ENCODE measurements around the gene SH3GL3. TPM values are rescaled to one million over a fixed set of nuclear protein-coding genes. Genes with fewer than 3 reads are reported as not detected.

Gene SH3GL3
- total and polyA plus RNA-seq, 2 of the 13 experiments (the other 11 are each of a cell fraction or from before 2014, with no cell fraction given), result not detected

GRCh38 chr15:83510001-83510400 lies 62.9 kb downstream of the SH3GL3 start:
- no TSS peak for BruUV-seq (replicated peaks)
- H2AFZ ChIP-seq (ENCODE audit: low read length), result no peak overlapping the region
- H3K9me3 ChIP-seq (ENCODE audit: low read length), result no peaks in the 10 kb centered on the region
- TF ChIP-seq GABPB1 (CRISPR knock-in tag; IDR thresholded peaks at IDR 0.05), result no peak
- no peak for TF ChIP-seq TOE1 (CRISPR knock-in tag; IDR thresholded peaks at IDR 0.05)
- TF ChIP-seq NR1H2 (CRISPR knock-in tag; IDR thresholded peaks at IDR 0.05; ENCODE audit: borderline replicate concordance, low read depth), result no peak
- TF ChIP-seq, protein P1, sequence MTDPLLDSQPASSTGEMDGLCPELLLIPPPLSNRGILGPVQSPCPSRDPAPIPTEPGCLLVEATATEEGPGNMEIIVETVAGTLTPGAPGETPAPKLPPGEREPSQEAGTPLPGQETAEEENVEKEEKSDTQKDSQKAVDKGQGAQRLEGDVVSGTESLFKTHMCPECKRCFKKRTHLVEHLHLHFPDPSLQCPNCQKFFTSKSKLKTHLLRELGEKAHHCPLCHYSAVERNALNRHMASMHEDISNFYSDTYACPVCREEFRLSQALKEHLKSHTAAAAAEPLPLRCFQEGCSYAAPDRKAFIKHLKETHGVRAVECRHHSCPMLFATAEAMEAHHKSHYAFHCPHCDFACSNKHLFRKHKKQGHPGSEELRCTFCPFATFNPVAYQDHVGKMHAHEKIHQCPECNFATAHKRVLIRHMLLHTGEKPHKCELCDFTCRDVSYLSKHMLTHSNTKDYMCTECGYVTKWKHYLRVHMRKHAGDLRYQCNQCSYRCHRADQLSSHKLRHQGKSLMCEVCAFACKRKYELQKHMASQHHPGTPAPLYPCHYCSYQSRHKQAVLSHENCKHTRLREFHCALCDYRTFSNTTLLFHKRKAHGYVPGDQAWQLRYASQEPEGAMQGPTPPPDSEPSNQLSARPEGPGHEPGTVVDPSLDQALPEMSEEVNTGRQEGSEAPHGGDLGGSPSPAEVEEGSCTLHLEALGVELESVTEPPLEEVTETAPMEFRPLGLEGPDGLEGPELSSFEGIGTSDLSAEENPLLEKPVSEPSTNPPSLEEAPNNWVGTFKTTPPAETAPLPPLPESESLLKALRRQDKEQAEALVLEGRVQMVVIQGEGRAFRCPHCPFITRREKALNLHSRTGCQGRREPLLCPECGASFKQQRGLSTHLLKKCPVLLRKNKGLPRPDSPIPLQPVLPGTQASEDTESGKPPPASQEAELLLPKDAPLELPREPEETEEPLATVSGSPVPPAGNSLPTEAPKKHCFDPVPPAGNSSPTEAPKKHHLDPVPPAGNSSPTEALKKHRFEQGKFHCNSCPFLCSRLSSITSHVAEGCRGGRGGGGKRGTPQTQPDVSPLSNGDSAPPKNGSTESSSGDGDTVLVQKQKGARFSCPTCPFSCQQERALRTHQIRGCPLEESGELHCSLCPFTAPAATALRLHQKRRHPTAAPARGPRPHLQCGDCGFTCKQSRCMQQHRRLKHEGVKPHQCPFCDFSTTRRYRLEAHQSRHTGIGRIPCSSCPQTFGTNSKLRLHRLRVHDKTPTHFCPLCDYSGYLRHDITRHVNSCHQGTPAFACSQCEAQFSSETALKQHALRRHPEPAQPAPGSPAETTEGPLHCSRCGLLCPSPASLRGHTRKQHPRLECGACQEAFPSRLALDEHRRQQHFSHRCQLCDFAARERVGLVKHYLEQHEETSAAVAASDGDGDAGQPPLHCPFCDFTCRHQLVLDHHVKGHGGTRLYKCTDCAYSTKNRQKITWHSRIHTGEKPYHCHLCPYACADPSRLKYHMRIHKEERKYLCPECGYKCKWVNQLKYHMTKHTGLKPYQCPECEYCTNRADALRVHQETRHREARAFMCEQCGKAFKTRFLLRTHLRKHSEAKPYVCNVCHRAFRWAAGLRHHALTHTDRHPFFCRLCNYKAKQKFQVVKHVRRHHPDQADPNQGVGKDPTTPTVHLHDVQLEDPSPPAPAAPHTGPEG (CRISPR knock-in tag; IDR thresholded peaks at IDR 0.05), result no peak
- no peak for TF ChIP-seq CEBPB (IDR thresholded peaks at IDR 0.05; ENCODE audit: borderline replicate concordance, low read depth, low read length)
- no peak for TF ChIP-seq ZNF644 (CRISPR knock-in tag; IDR thresholded peaks at IDR 0.05; ENCODE audit: low read depth)
- no peak for TF ChIP-seq HOXA7 (CRISPR knock-in tag; IDR thresholded peaks at IDR 0.05)
- TF ChIP-seq, protein P2, sequence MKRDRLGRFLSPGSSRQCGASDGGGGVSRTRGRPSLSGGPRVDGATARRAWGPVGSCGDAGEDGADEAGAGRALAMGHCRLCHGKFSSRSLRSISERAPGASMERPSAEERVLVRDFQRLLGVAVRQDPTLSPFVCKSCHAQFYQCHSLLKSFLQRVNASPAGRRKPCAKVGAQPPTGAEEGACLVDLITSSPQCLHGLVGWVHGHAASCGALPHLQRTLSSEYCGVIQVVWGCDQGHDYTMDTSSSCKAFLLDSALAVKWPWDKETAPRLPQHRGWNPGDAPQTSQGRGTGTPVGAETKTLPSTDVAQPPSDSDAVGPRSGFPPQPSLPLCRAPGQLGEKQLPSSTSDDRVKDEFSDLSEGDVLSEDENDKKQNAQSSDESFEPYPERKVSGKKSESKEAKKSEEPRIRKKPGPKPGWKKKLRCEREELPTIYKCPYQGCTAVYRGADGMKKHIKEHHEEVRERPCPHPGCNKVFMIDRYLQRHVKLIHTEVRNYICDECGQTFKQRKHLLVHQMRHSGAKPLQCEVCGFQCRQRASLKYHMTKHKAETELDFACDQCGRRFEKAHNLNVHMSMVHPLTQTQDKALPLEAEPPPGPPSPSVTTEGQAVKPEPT (CRISPR knock-in tag; IDR thresholded peaks at IDR 0.05; ENCODE audit: low read depth), result no peak
- TF ChIP-seq ZKSCAN1 (IDR thresholded peaks at IDR 0.05; ENCODE audit: low read length), result no peak
- TF ChIP-seq ZNF282 (IDR thresholded peaks at IDR 0.05; ENCODE audit: partially characterized antibody), result no peak
- TF ChIP-seq IRF1 (CRISPR knock-in tag; IDR thresholded peaks at IDR 0.05; ENCODE audit: low read depth), result no peak
- in situ Hi-C loops (cut with HindIII; ENCODE audit: extremely low pct_ligation_motif_present, low pct_unique_long_range_greater_than_20kb) (no loop called here), intact Hi-C loops (cut with micrococcal nuclease; ENCODE audit: unreplicated experiment) (no loop called here)
- no peak overlapping the region for H3K4me3 ChIP-seq (replicated peaks in 1 of 3; ENCODE audit: insufficient read depth in 1 of 3, low read depth in 2 of 3, low read length in 3 of 3)
- CTCF ChIA-PET (ENCODE audit: low intra/inter-chr PET ratio, low total read pairs), result no interaction called here
- no peaks in the 10 kb centered on the region for H4K20me1 ChIP-seq (ENCODE audit: insufficient read depth, low read length)
- no peaks in the 10 kb centered on the region for H3K4me1 ChIP-seq (ENCODE audit: insufficient read depth, low read length)
- H3K79me2 ChIP-seq (ENCODE audit: insufficient read depth, low read length), result no peaks in the 10 kb centered on the region
- ATAC-seq, result no peak
- no peak for FAIRE-seq
- H3K27ac ChIP-seq (ENCODE audit: extremely low read length, insufficient read depth, low read length), result no peak overlapping the region
- no peak overlapping the region for H3K9ac ChIP-seq (ENCODE audit: insufficient read depth, low read depth, low read length)
- POLR2A ChIA-PET, result no interaction called here
- no peak for DNase-seq (ENCODE audit: low spot score)
- H3K27me3 ChIP-seq (ENCODE audit: control insufficient read depth in 1 of 2, insufficient read depth in 2 of 2, low read length in 2 of 2), result peaks cover 0 to 3% of the 10 kb centered on the region in 2 experiments; a peak in 2 of 5 replicates
- no peak overlapping the region for H3K4me2 ChIP-seq (ENCODE audit: low read depth, low read length)
- 0% methylated on average over 4 of the region's 4 CpGs for WGBS (ENCODE audit: low lambda C conversion rate)
- no peaks in the 10 kb centered on the region for H3K36me3 ChIP-seq (replicated peaks in 1 of 2; ENCODE audit: control insufficient read depth in 1 of 2, insufficient read depth in 2 of 2, low read length in 2 of 2)

All from HepG2 (cell line).